GM12872 (cell line): Measurements from ENCODE around the gene ACBD5.

Source experiments
- CTCF ChIP-seq: IDR thresholded peaks from 3 replicates; pipeline ENCODE4 v1.5.1; 2011; ENCODE audit warnings: low read depth, mild to moderate bottlenecking, low read length, moderate library complexity; ENCODE audit not compliant: insufficient read depth

The ACBD5 gene

DNA sequence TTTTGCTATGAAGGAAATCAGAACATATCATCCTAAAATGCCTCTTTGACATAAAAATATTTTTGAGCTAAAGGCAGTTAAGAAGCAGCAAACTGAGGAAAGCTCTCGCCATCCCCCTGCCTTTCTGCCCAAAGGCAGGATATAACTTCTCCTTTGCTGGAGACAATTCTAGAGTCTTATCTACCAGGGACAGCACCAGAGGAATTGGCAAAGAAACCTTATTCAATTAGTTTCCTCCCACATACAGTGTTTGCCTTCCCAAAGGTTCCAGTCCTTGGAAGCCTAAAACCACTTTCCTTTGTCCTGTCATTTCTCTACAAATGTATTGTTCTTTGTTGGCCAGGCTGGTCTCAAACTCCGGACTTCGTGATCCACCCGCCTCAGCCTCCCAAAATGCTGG is 51.7 kb downstream of the ACBD5 start:
- no peak for TF ChIP-seq CTCF

- no peak for TF ChIP-seq CTCF
These were observed 52.3 kb downstream of the ACBD5 start for GRCh38 chr10:27188259-27188658.

DNA sequence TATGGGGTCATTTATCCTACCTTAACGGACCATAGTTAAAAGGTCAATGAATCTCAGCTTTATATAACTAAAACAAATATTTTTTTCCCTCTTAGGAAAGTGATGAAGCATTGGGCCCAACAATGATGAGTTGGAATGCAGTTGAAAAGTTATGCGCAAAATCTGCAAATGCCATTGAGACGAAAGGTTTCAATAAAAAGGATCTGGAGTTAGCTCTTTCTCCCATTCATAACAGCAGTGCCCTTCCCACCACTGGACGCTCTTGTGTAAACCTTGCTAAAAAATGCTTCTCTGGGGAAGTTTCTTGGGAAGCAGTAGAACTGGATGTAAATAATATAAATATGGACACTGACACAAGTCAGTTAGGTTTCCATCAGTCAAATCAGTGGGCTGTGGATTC is 70.7 kb downstream of the ACBD5 start:
- TF ChIP-seq CTCF = no peak

GRCh38 chr10:27158421-27158820 is 82.2 kb downstream of the ACBD5 start:
- TF ChIP-seq CTCF = no peak

- TF ChIP-seq CTCF = no peak
These were observed 83.4 kb downstream of the ACBD5 start for GRCh38 chr10:27157150-27157549.

- no peak for TF ChIP-seq CTCF
These were observed 85.4 kb downstream of the ACBD5 start, which contains the start of gene MASTL for GRCh38 chr10:27155066-27155754. MASTL (plus strand) TSS chr10:27155352; CDS start chr10:27155427, 75 bp downstream.

DNA sequence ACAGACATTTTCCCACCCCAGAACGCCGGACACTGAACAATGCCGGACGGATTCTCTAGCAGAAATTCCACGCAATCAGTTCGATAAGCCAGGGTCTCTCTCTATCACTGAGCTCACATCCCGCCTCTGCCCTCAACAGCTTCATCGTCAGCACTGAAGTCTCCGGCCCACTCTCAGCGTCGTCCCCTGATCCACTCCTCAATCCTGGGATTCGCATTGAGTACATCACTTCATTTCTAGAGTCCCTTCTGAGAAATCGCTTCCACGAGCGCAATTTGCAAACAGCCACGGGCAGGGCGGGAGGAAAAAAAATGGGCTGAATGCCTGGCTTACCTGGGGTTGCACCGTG is 86.8 kb downstream of the ACBD5 start:
- TF ChIP-seq CTCF = no peak
